WERI-Rb-1 (cell line): ENCODE results near the gene AACS.

ENCODE experiments used
- DNase-seq: peaks from one replicate; pipeline ENCODE4 v3.0.0-alpha.2; 2020
- H3K27ac ChIP-seq: fragments of 250-450 bp; sonication (Bioruptor Pico); 2 replicates; pipeline ENCODE4 v1.5.1; 2020; ENCODE audit warnings: mild to moderate bottlenecking, moderate library complexity
- H3K27me3 ChIP-seq: fragments of 250-450 bp; sonication (Bioruptor Pico); 2 replicates; pipeline ENCODE4 v1.5.1; 2021; ENCODE audit warnings: mild to moderate bottlenecking, low read depth, moderate library complexity; ENCODE audit not compliant: insufficient read depth, severe bottlenecking
- H3K36me3 ChIP-seq: fragments of 250-450 bp; sonication (Bioruptor Pico); 2 replicates; pipeline ENCODE4 v1.5.1; 2020; ENCODE audit warnings: mild to moderate bottlenecking, moderate library complexity
- H3K4me3 ChIP-seq: 2 replicates; pipeline ENCODE4 v1.5.1; 2011; ENCODE audit warnings: low read depth, mild to moderate bottlenecking, control low read depth, low read length
- H3K9me3 ChIP-seq: fragments of 250-450 bp; sonication (Bioruptor Pico); 2 replicates; pipeline ENCODE4 v1.5.1; 2021; ENCODE audit warnings: mild to moderate bottlenecking, moderate library complexity; ENCODE audit not compliant: severe bottlenecking
- CTCF ChIP-seq: IDR thresholded peaks from 2 replicates; pipeline ENCODE4 v1.5.1; 2011; ENCODE audit warnings: low read depth, mild to moderate bottlenecking, control low read depth, inconsistent platforms, low read length

AACS gene

DNA sequence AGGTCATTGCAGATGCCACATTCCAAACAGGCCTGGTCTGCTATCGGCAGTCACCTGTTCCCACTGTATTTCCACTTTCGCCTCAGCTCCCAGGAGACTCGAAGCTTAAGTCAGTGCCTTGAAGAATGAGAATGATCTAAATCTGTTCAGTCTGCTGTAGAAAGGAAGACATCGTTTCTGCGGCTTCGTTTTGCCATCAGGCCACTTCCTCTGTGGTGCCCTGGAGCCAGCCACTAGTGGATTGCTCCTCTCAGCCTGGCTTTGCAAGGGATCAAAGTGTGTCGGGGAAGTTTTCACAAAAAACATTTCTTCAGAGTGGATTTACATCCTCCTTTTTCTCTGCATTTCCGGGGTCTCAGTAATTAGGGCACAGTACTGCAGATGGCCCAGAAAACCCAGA, 66.7 kb downstream of the AACS start:
- H3K4me3 ChIP-seq = no peak overlapping the region
- no peak overlapping the region for H3K27ac ChIP-seq
- TF ChIP-seq CTCF = no peak
- DNase-seq = no peak
- no peaks in the 10 kb centered on the region for H3K9me3 ChIP-seq
- H3K36me3 ChIP-seq = peaks cover 32% of the 10 kb centered on the region
- no peaks in the 10 kb centered on the region for H3K27me3 ChIP-seq

DNA sequence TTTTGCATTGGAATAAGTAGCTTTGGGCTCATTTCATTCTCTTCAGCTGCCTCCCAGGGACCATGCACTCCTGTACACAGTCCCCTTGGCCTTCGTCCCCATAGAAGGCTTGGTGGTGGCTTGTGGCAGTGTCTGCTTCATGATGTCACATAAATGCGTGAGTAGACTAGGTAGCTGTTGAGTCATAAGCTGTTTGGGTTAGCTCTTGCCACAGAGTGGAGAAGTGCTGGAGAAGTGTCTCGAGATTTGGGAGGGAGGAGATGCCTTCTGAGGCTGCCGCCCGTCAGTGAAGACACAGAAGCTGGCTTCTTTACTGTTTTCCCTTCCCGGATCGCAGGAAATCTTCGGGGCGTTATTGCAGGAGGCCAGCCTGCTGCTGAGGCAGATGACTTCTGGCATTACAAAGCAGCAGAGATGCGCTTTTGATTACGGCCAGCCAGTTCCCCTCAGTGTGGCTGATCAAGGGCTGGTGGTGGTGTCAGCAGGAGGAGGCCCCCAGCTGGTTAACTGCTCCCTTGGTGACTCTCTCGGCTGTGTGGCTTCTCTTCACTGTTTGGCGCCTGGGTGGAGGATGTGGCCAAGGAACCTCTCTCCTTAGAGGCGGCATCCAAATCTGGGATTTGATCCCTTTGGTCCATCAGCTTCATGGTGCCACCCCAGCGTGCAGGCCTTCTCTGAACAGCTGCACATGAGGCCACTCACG, 67.6 kb downstream of the AACS start:
- no peak for DNase-seq
- no peaks in the 10 kb centered on the region for H3K27me3 ChIP-seq
- H3K4me3 ChIP-seq = no peak overlapping the region
- peaks cover 37% of the 10 kb centered on the region for H3K36me3 ChIP-seq
- no peak overlapping the region for H3K27ac ChIP-seq
- no peaks in the 10 kb centered on the region for H3K9me3 ChIP-seq
- TF ChIP-seq CTCF = no peak

DNA sequence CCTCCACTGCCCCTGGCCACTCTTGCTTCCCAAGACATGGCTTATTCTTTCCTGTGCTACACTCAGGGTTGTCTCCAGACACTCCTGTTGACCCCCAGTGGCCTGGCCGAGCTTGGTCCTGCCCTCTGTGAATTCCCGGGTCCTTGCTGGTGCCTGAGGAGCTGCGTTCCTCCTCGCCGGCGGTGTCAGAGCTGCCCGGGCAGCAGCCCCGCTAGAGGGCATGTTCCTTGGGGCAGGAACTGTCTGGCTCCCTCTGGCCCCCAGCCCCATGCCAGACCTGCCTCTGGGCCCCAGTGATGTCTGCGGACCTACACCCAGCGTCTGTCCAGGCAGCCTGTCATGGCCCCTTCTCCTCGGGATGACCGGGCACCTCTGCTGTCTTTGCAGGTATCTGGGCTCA, 68.4 kb downstream of the AACS start:
- Histone ChIP-seq H3K9me3 (no peaks in the 10 kb centered on the region), H3K27ac (no peak overlapping the region), H3K4me3 (no peak overlapping the region), H3K27me3 (no peaks in the 10 kb centered on the region), H3K36me3 (peaks cover 40% of the 10 kb centered on the region)
- DNase-seq = no peak
- TF ChIP-seq CTCF = no peak

- no peak for TF ChIP-seq CTCF
- Histone ChIP-seq H3K36me3 (peaks cover 41% of the 10 kb centered on the region), H3K4me3 (no peak overlapping the region)
Measured at GRCh38 chr12:125134576-125134975, 69.3 kb downstream of the AACS start.

GRCh38 chr12:125135906-125136305, 70.7 kb downstream of the AACS start:
- TF ChIP-seq CTCF = no peak
- DNase-seq = no peak
- Histone ChIP-seq H3K27me3 (no peaks in the 10 kb centered on the region), H3K4me3 (no peak overlapping the region), H3K27ac (no peak overlapping the region), H3K36me3 (peaks cover 44% of the 10 kb centered on the region), H3K9me3 (no peaks in the 10 kb centered on the region)

More at GRCh38 chr12:125134576-125134975, 69.3 kb downstream of the AACS start:
- no peaks in the 10 kb centered on the region for H3K27me3 ChIP-seq
- DNase-seq = no peak
- no peaks in the 10 kb centered on the region for H3K9me3 ChIP-seq
- H3K27ac ChIP-seq = no peak overlapping the region

DNA sequence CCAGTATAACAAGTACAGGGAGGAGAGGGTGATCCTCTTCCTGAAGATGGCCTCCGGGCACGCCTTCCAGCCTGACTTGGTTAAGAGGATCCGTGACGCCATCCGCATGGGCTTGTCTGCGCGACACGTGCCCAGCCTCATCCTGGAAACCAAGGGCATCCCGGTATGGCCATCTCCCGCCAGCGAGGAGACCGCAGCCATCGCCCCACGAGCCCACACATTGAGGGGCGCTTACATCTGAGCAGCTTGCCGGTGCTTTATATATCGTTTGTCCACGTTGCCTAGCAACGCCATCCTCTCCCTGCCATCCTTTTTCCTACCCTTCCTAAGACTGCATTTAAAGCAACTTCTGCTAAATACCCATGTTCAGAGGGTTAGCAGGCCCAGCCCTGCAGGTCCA, 71.5 kb downstream of the AACS start:
- Histone ChIP-seq H3K27me3 (no peaks in the 10 kb centered on the region), H3K36me3 (peaks cover 44% of the 10 kb centered on the region), H3K9me3 (no peaks in the 10 kb centered on the region), H3K27ac (no peak overlapping the region), H3K4me3 (no peak overlapping the region)
- no peak for DNase-seq
- TF ChIP-seq CTCF = no peak
